ENCODE results near the gene ETV2.
A peak's percentile ranks its signal among the peaks of the same experiment; 100 is the strongest.

ETV2 gene

GRCh38 chr19:35655600-35655999, 14.1 kb downstream of the ETV2 start (continued):
- TF ChIP-seq, protein P1, sequence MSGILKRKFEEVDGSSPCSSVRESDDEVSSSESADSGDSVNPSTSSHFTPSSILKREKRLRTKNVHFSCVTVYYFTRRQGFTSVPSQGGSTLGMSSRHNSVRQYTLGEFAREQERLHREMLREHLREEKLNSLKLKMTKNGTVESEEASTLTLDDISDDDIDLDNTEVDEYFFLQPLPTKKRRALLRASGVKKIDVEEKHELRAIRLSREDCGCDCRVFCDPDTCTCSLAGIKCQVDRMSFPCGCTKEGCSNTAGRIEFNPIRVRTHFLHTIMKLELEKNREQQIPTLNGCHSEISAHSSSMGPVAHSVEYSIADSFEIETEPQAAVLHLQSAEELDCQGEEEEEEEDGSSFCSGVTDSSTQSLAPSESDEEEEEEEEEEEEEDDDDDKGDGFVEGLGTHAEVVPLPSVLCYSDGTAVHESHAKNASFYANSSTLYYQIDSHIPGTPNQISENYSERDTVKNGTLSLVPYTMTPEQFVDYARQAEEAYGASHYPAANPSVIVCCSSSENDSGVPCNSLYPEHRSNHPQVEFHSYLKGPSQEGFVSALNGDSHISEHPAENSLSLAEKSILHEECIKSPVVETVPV (CRISPR knock-in tag; IDR thresholded peaks at IDR 0.05): no peak
- TF ChIP-seq, protein P2, sequence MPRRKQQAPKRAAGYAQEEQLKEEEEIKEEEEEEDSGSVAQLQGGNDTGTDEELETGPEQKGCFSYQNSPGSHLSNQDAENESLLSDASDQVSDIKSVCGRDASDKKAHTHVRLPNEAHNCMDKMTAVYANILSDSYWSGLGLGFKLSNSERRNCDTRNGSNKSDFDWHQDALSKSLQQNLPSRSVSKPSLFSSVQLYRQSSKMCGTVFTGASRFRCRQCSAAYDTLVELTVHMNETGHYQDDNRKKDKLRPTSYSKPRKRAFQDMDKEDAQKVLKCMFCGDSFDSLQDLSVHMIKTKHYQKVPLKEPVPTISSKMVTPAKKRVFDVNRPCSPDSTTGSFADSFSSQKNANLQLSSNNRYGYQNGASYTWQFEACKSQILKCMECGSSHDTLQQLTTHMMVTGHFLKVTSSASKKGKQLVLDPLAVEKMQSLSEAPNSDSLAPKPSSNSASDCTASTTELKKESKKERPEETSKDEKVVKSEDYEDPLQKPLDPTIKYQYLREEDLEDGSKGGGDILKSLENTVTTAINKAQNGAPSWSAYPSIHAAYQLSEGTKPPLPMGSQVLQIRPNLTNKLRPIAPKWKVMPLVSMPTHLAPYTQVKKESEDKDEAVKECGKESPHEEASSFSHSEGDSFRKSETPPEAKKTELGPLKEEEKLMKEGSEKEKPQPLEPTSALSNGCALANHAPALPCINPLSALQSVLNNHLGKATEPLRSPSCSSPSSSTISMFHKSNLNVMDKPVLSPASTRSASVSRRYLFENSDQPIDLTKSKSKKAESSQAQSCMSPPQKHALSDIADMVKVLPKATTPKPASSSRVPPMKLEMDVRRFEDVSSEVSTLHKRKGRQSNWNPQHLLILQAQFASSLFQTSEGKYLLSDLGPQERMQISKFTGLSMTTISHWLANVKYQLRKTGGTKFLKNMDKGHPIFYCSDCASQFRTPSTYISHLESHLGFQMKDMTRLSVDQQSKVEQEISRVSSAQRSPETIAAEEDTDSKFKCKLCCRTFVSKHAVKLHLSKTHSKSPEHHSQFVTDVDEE (CRISPR knock-in tag; IDR thresholded peaks at IDR 0.05): no peak
- TF ChIP-seq CSDC2 (CRISPR knock-in tag; IDR thresholded peaks at IDR 0.05) (no peak), ZNF8 (CRISPR knock-in tag; IDR thresholded peaks at IDR 0.05) (no peak), ZFP3 (CRISPR knock-in tag; IDR thresholded peaks at IDR 0.05) (no peak), GLIS3 (CRISPR knock-in tag; IDR thresholded peaks at IDR 0.05) (no peak), ZC3H10 (CRISPR knock-in tag; IDR thresholded peaks at IDR 0.05) (no peak), CREB5 (CRISPR knock-in tag; IDR thresholded peaks at IDR 0.05; ENCODE audit: low read depth) (no peak)

DNA sequence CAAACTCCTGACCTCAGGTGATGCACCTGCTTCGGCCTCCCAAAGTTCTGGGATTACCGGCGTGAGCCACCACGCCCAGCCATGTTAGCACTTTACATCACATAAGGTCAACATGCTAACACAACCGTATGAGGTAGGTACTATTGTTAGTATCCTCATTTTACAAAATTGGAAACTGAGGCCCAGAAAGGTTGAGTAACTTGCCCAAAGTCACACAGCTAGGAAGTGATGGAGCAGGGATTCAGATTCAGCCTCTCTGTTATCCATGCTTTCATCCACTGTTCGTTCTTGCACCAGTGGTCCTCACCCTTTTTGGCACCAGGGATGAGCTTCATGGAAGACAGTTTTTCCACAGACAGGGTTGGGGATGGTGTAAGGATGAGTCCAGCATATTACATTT, 15.2 kb downstream of the ETV2 start:
- ATAC-seq: no peak
- no peak for TF ChIP-seq OSR1 (CRISPR knock-in tag; IDR thresholded peaks at IDR 0.05)
- no peak for TF ChIP-seq ZFP3 (CRISPR knock-in tag; IDR thresholded peaks at IDR 0.05)
- no peak for TF ChIP-seq TOX (CRISPR knock-in tag; IDR thresholded peaks at IDR 0.05; ENCODE audit: borderline replicate concordance)

GRCh38 chr19:35657904-35658700, 16.6 kb downstream of the ETV2 start:
- ATAC-seq: peak; percentile 56; the same call in 1 of the 3 replicates
- no peak for TF ChIP-seq POU6F1 (CRISPR knock-in tag; IDR thresholded peaks at IDR 0.05; ENCODE audit: borderline replicate concordance, low read depth)
- TF ChIP-seq TCF4 (CRISPR knock-in tag; IDR thresholded peaks at IDR 0.05; ENCODE audit: borderline replicate concordance): no peak
- TF ChIP-seq TOX (CRISPR knock-in tag; IDR thresholded peaks at IDR 0.05; ENCODE audit: borderline replicate concordance): no peak
- no peak for TF ChIP-seq ZFP3 (CRISPR knock-in tag; IDR thresholded peaks at IDR 0.05)
- TF ChIP-seq ZNF565 (CRISPR knock-in tag; conservative IDR thresholded peaks at IDR 0.05; ENCODE audit: low read depth): no peak
- TF ChIP-seq ZFP30 (CRISPR knock-in tag; IDR thresholded peaks at IDR 0.05): no peak
- no peak for TF ChIP-seq GLIS3 (CRISPR knock-in tag; IDR thresholded peaks at IDR 0.05)
- no peak for TF ChIP-seq ZNF8 (CRISPR knock-in tag; IDR thresholded peaks at IDR 0.05)
- TF ChIP-seq OSR1 (CRISPR knock-in tag; IDR thresholded peaks at IDR 0.05): no peak
- TF ChIP-seq BACH2 (CRISPR knock-in tag; IDR thresholded peaks at IDR 0.05; ENCODE audit: borderline replicate concordance): no peak
- no peak for TF ChIP-seq PPARA (CRISPR knock-in tag; IDR thresholded peaks at IDR 0.05; ENCODE audit: borderline replicate concordance)
- no peak for TF ChIP-seq ARNTL (CRISPR knock-in tag; IDR thresholded peaks at IDR 0.05; ENCODE audit: borderline replicate concordance, low read depth)
- TF ChIP-seq ISL1 (CRISPR knock-in tag; IDR thresholded peaks at IDR 0.05): no peak
- TF ChIP-seq, protein P2 (CRISPR knock-in tag; IDR thresholded peaks at IDR 0.05): no peak
